Esophagus muscularis mucosa (tissue), 4 donors: ENCODE data around the gene STXBP6. TPM values are rescaled to one million over a fixed set of nuclear protein-coding genes. Genes with fewer than 3 reads are reported as not detected.
A peak's percentile ranks its signal among the peaks of the same experiment; 100 is the strongest.

Experiments used
- DNase-seq: peaks from one replicate; pipeline ENCODE4 v3.0.0-alpha.2; 2017; ENCODE audit errors: extremely low spot score
- H3K27ac ChIP-seq, 4 donors: fragments of 200-600 bp; sonication (generic); replicated peaks in 1 of 4; 1 replicate in 3 of 4; 2 replicates in 1 of 4; pipeline ENCODE4 v1.5.1; 2016 to 2019; ENCODE audit warnings: mild to moderate bottlenecking in 1 of 4
- H3K27me3 ChIP-seq, 4 donors: fragments of 200-600 bp; sonication (generic); one replicate each; pipeline versions ENCODE4 v1.5.1 to v1.6.0; 2016 to 2019
- H3K36me3 ChIP-seq, 4 donors: fragments of 200-600 bp; sonication (generic); one replicate each; pipeline ENCODE4 v1.5.1; 2016 to 2019
- H3K4me1 ChIP-seq, 4 donors: fragments of 200-600 bp; sonication (generic); one replicate each; pipeline ENCODE4 v1.5.1; 2016 to 2019
- H3K4me3 ChIP-seq, 4 donors: fragments of 200-600 bp; sonication (generic); 1 replicate in 2 of 4; 2 replicates in 2 of 4; pipeline ENCODE4 v1.5.1; 2016 to 2019; ENCODE audit warnings: mild to moderate bottlenecking in 4 of 4, moderate library complexity in 1 of 4
- H3K9me3 ChIP-seq, 4 donors: fragments of 200-600 bp; sonication (generic); 1 replicate in 3 of 4; 2 replicates in 1 of 4; pipeline ENCODE4 v1.5.1; 2016 to 2019
- CTCF ChIP-seq, 3 experiments: fragments of 200-600 bp in 2 of 3; fragments of 450-650 bp in 1 of 3; sonication (generic) in 2 of 3; IDR thresholded peaks; one replicate each; pipeline ENCODE4 v1.5.1; 2017 to 2019; ENCODE audit warnings: antibody characterized with exemption in 3 of 3, mild to moderate bottlenecking in 2 of 3, moderate library complexity in 1 of 3
- EP300 ChIP-seq: sonication (generic); formaldehyde crosslinking; IDR thresholded peaks from one replicate; pipeline ENCODE4 v1.6.1; 2017; ENCODE audit warnings: antibody characterized with exemption
- POLR2A ChIP-seq: fragments of 450-650 bp; IDR thresholded peaks from one replicate; pipeline ENCODE4 v1.6.1; 2017; ENCODE audit warnings: antibody characterized with exemption, moderate library complexity, mild to moderate bottlenecking, low read depth
- POLR2AphosphoS5 ChIP-seq, 2 donors: sonication (generic); formaldehyde crosslinking; IDR thresholded peaks; one replicate each; pipeline ENCODE4 v1.6.1; 2017; ENCODE audit warnings: antibody characterized with exemption in 2 of 2
- WGBS: methylation state at CpG from one replicate; pipeline ENCODE4 v1.1.5; 2018; 5-methylcytosine and 5-hydroxymethylcytosine counted together
- intact Hi-C: fragments of 100-400 bp; cut with DNase I; formaldehyde crosslinking; loops from one replicate; pipeline ENCODE4 v1.15.1; 2023
- total RNA-seq, 4 donors: library from RNA; depleted of rRNA; stranded (reverse); fragments of >200 nt; gene quantifications; one replicate each; pipeline versions ENCODE4 v1.1.0 to v1.2.1, GENCODE V29; 2016

STXBP6 gene
- total RNA-seq, 4 donors from 2014 or later = 36.9 to 60.4 (median 52.1) TPM

- peaks cover 21 to 42% (median 32%) of the 10 kb centered on the region in 4 donors for H3K4me1 ChIP-seq
- intact Hi-C loops = no loop called here
- WGBS = 47% methylated on average over 6 of the region's 6 CpGs
These were observed 67.3 kb downstream of the STXBP6 start for GRCh38 chr14:24982472-24983155.

GRCh38 chr14:24979725-24980239 is 70.2 kb downstream of the STXBP6 start:
- Histone ChIP-seq H3K4me1 (peaks cover 13 to 42% (median 30%) of the 10 kb centered on the region in 4 donors), H3K27me3 (no peaks in the 10 kb centered on the region), H3K4me3 (no peak overlapping the region), H3K36me3 (no peaks in the 10 kb centered on the region), H3K27ac (no peak overlapping the region), H3K9me3 (no peaks in the 10 kb centered on the region)
- DNase-seq = no peak
- TF ChIP-seq POLR2A = no peak
- no peak for TF ChIP-seq EP300
- TF ChIP-seq POLR2AphosphoS5 (IDR thresholded peaks at IDR 0.05) = no peak
- no peak for TF ChIP-seq CTCF (IDR thresholded peaks at IDR 0.05)
- WGBS = 86% methylated on average over 2 of the region's 2 CpGs
- intact Hi-C loops = loop anchor here (5.0 kb wide), 1 partner anchor 68 kb away; no protein-coding TSS in a partner anchor

More at GRCh38 chr14:24982472-24983155, 67.3 kb downstream of the STXBP6 start:
- DNase-seq = no peak
- H3K4me3 ChIP-seq = no peak overlapping the region
- H3K27me3 ChIP-seq = no peaks in the 10 kb centered on the region
- peak overlapping the region; percentile 19 to 55 (median 42) for H3K27ac ChIP-seq
- no peaks in the 10 kb centered on the region for H3K9me3 ChIP-seq
- TF ChIP-seq POLR2AphosphoS5 (IDR thresholded peaks at IDR 0.05) = no peak
- TF ChIP-seq EP300 = no peak
- no peak for TF ChIP-seq POLR2A
- TF ChIP-seq CTCF (IDR thresholded peaks at IDR 0.05) = no peak
- peaks cover 0 to 3% (median 0%) of the 10 kb centered on the region in 4 donors for H3K36me3 ChIP-seq

- peaks cover 13 to 42% (median 32%) of the 10 kb centered on the region in 4 donors for H3K4me1 ChIP-seq
- H3K27me3 ChIP-seq = no peaks in the 10 kb centered on the region
- TF ChIP-seq POLR2AphosphoS5 (IDR thresholded peaks at IDR 0.05) (no peak), EP300 (no peak), CTCF (IDR thresholded peaks at IDR 0.05) (no peak), POLR2A (no peak)
- 90% methylated on average over 2 of the region's 2 CpGs for WGBS
- no peak for DNase-seq
- intact Hi-C loops = loop anchor here (5.0 kb wide), 1 partner anchor 68 kb away; no protein-coding TSS in a partner anchor
- no peaks in the 10 kb centered on the region for H3K9me3 ChIP-seq
- H3K4me3 ChIP-seq = no peak overlapping the region
- H3K27ac ChIP-seq = no peak overlapping the region
- H3K36me3 ChIP-seq = no peaks in the 10 kb centered on the region
These were observed 70.9 kb downstream of the STXBP6 start for GRCh38 chr14:24978862-24979724.

GRCh38 chr14:24976602-24977001 is 73.3 kb downstream of the STXBP6 start:
- no peak for DNase-seq
- Histone ChIP-seq H3K4me3 (no peak overlapping the region), H3K4me1 (peaks cover 25 to 49% (median 43%) of the 10 kb centered on the region in 4 donors), H3K9me3 (no peaks in the 10 kb centered on the region), H3K27ac (no peak overlapping the region), H3K36me3 (no peaks in the 10 kb centered on the region), H3K27me3 (no peaks in the 10 kb centered on the region)
- WGBS = 81% methylated on average over 3 of the region's 3 CpGs
- TF ChIP-seq POLR2A (no peak), EP300 (no peak), POLR2AphosphoS5 (IDR thresholded peaks at IDR 0.05) (no peak), CTCF (IDR thresholded peaks at IDR 0.05) (no peak)
- intact Hi-C loops = loop anchor here (5.0 kb wide), 1 partner anchor 71 kb away; no protein-coding TSS in a partner anchor
